Lung (tissue), 12 donors: Measurements from ENCODE around the gene DHRS3. TPM values are rescaled to one million over a fixed set of nuclear protein-coding genes. Genes with fewer than 3 reads are reported as not detected.

Source experiments
- ATAC-seq: fragments of 200-7000 bp; cut with Tn5 transposase; one replicate; pipeline ENCODE4 v1.9.1; 2020; ENCODE audit warnings: moderate number of reproducible peaks; ENCODE audit not compliant: insufficient read depth, low FRiP score
- DNase-seq, 3 donors: peaks; one replicate each; pipeline ENCODE4 v3.0.0-alpha.2; 2013 to 2017
- H3K27ac ChIP-seq, 2 donors: one replicate each; pipeline ENCODE4 v1.5.1; 2013; ENCODE audit warnings: mild to moderate bottlenecking in 2 of 2, moderate library complexity in 2 of 2, control low read depth in 1 of 2, inconsistent platforms in 1 of 2, low read depth in 1 of 2, low read length in 1 of 2
- H3K27me3 ChIP-seq, 3 donors: one replicate each; pipeline ENCODE4 v1.5.1; 2013; ENCODE audit warnings: low read length in 2 of 3; ENCODE audit not compliant: control insufficient read depth in 3 of 3, insufficient read depth in 3 of 3
- H3K36me3 ChIP-seq, 4 donors: one replicate each; pipeline ENCODE4 v1.5.1; 2013; ENCODE audit warnings: low read length in 4 of 4, mild to moderate bottlenecking in 1 of 4, moderate library complexity in 1 of 4; ENCODE audit not compliant: control insufficient read depth in 4 of 4, insufficient read depth in 4 of 4
- H3K4me1 ChIP-seq, 5 donors: one replicate each; pipeline ENCODE4 v1.5.1; 2013; ENCODE audit warnings: low read length in 5 of 5, mild to moderate bottlenecking in 2 of 5, moderate library complexity in 1 of 5; ENCODE audit not compliant: control insufficient read depth in 5 of 5, insufficient read depth in 5 of 5
- H3K4me3 ChIP-seq: one replicate; pipeline ENCODE4 v1.5.1; 2013; ENCODE audit warnings: mild to moderate bottlenecking, control low read depth, moderate library complexity
- H3K9ac ChIP-seq, 2 donors: one replicate each; pipeline ENCODE4 v1.5.1; 2013; ENCODE audit warnings: low read length in 2 of 2, control low read depth in 1 of 2; ENCODE audit not compliant: insufficient read depth in 1 of 2
- H3K9me3 ChIP-seq, 4 donors: one replicate each; pipeline ENCODE4 v1.5.1; 2013; ENCODE audit warnings: low read length in 3 of 4, mild to moderate bottlenecking in 1 of 4, moderate library complexity in 1 of 4; ENCODE audit not compliant: control insufficient read depth in 4 of 4, insufficient read depth in 3 of 4
- CTCF ChIP-seq: IDR thresholded peaks from 2 replicates; pipeline ENCODE4 v1.5.1; 2012; ENCODE audit warnings: mild to moderate bottlenecking; ENCODE audit errors: control extremely low read depth, extremely low read depth
- WGBS, 2 donors: extraction: QIAGEN DNeasy Blood & Tissue Kit; methylation state at CpG; one replicate each; pipeline ENCODE4 v1.1.7; 2013; 5-methylcytosine and 5-hydroxymethylcytosine counted together
- polyA plus RNA-seq, 2 donors: library from polyadenylated mRNA; stranded (reverse); fragments of 200-250 nt; gene quantifications; one replicate each; pipeline ENCODE4 v1.2.1, GENCODE V29; 2013
- total RNA-seq, 2 donors: library from RNA; depleted of rRNA in 1 of 2; stranded (reverse); fragments of >200 nt in 1 of 2; gene quantifications; one replicate each; pipeline ENCODE4 v1.2.1, GENCODE V29; 2014 to 2021
- donor health status: control.
- donor health status: control.
- donor health status: Bipolar disorder and iron deficiency.
- donor health status: healthy.
- donor health status: DM: yes; HTN: yes; CAD: no.

The DHRS3 gene
- total and polyA plus RNA-seq, 4 donors, result 56.7 to 109 (median 79.8) TPM

- H3K36me3 ChIP-seq, result peaks cover 0 to 16% (median 9%) of the 10 kb centered on the region in 4 donors
- ATAC-seq (no peak), DNase-seq (no peak)
- peaks cover 0 to 15% (median under 1%) of the 10 kb centered on the region in 5 donors for H3K4me1 ChIP-seq
- WGBS, 2 donors, result 76 to 87% methylated on average over 5 of the region's 5 CpGs
- no peak overlapping the region for H3K4me3 ChIP-seq
- H3K9ac ChIP-seq, result no peak overlapping the region
- TF ChIP-seq CTCF, result no peak
- no peak overlapping the region for H3K27ac ChIP-seq
- no peaks in the 10 kb centered on the region for H3K9me3 ChIP-seq
- H3K27me3 ChIP-seq, result no peaks in the 10 kb centered on the region
These were observed 8.5 kb downstream of the DHRS3 start for GRCh38 chr1:12609469-12610003.

GRCh38 chr1:12608311-12608957, 9.6 kb downstream of the DHRS3 start:
- Histone ChIP-seq H3K4me3 (no peak overlapping the region), H3K4me1 (peaks cover 0 to 19% (median 0%) of the 10 kb centered on the region in 5 donors), H3K9me3 (no peaks in the 10 kb centered on the region), H3K27me3 (no peaks in the 10 kb centered on the region), H3K36me3 (peaks cover 0 to 15% (median 9%) of the 10 kb centered on the region in 4 donors), H3K27ac (no peak overlapping the region), H3K9ac (no peak overlapping the region)
- WGBS, 2 donors, result 84 to 86% methylated on average over 5 of the region's 5 CpGs
- no peak for DNase-seq
- no peak for TF ChIP-seq CTCF
- no peak for ATAC-seq

- ATAC-seq (no peak), DNase-seq (no peak)
- whole genome bisulfite sequencing, 2 donors, result 82 to 90% methylated on average over 3 of the region's 3 CpGs
- H3K4me3 ChIP-seq, result no peak overlapping the region
- no peaks in the 10 kb centered on the region for H3K27me3 ChIP-seq
- no peak overlapping the region for H3K9ac ChIP-seq
- TF ChIP-seq CTCF, result no peak
- H3K27ac ChIP-seq, result no peak overlapping the region
- no peaks in the 10 kb centered on the region for H3K9me3 ChIP-seq
- H3K36me3 ChIP-seq, result peaks cover 0 to 10% (median 6%) of the 10 kb centered on the region in 4 donors
- peaks cover 0 to 26% (median 8%) of the 10 kb centered on the region in 5 donors for H3K4me1 ChIP-seq
These were observed 10.7 kb downstream of the DHRS3 start for GRCh38 chr1:12607263-12607662.
